HK-2 (cell line): ENCODE results near the gene B4GALT6.

ENCODE experiments used
- DNase-seq: peaks from one replicate; pipeline ENCODE4 v3.0.0-alpha.2; 2018; ENCODE audit not compliant: unreplicated experiment

B4GALT6 gene

DNA sequence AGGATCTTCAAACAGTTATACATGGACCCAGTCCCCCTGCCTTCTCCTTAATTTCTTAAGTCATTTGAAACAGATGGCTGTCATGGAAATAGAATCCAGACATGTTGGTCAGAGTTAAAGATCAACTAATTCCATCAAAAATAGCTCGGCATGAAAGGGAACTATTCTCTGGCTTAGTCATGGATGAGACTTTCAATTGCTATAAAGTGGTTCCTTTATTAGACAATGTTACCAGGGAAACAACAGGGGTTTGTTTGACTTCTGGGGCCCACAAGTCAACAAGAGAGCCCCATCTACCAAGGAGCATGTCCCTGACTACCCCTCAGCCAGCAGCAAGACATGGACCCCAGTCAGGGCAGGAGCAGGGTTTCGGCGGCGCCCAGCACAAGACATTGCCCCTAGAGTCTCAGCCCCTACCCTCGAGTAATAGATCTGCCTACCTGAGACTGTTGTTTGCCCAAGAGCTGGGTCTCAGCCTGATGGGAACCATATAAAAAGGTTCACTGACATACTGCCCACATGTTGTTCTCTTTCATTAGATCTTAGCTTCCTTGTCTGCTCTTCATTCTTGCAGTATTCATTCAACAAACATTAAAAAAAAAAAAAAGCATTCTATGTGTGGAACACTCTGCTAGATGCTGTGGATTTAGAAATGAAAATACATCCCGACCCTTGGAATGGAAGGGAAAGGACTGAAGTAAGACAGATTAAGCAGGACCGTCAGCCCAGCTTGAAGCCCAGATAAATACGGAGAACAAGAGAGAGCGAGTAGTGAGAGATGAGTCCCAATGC is 88.1 kb downstream of the B4GALT6 start:
- DNase-seq = no peak

DNA sequence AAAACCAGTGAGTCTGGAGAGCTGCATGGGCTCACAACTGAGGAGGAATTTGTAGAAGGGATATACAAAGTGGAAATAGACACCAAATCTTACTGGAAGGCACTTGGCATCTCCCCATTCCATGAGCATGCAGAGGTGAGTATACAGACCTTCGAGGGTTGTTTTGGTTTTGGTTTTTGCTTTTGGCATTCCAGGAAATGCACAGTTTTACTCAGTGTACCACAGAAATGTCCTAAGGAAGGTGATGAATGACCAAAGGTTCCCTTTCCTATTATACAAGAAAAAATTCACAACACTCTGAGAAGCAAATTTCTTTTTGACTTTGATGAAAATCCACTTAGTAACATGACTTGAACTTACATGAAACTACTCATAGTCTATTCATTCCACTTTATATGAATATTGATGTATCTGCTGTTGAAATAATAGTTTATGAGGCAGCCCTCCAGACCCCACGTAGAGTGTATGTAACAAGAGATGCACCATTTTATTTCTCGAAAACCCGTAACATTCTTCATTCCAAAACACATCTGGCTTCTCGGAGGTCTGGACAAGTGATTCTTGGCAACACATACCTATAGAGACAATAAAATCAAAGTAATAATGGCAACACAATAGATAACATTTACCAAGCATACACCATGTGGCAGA is 89.1 kb downstream of the B4GALT6 start:
- DNase-seq = no peak

DNA sequence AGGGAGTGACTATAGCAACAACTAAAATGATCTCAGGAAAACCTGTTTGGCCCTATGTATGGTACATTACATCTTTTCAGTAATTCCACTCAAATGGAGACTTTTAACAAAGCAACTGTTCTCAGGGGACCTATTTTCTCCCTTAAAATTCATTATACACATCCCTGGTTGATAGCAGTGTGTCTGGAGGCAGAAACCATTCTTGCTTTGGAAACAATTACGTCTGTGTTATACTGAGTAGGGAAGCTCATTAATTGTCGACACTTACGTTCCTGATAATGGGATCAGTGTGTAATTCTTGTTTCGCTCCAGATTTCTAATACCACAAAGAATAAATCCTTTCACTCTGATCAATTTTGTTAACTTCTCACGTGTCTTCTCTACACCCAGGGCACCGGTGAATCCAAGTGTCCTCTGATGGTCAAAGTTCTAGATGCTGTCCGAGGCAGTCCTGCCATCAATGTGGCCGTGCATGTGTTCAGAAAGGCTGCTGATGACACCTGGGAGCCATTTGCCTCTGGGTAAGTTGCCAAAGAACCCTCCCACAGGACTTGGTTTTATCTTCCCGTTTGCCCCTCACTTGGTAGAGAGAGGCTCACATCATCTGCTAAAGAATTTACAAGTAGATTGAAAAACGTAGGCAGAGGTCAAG is 91.7 kb downstream of the B4GALT6 start:
- no peak for DNase-seq

DNA sequence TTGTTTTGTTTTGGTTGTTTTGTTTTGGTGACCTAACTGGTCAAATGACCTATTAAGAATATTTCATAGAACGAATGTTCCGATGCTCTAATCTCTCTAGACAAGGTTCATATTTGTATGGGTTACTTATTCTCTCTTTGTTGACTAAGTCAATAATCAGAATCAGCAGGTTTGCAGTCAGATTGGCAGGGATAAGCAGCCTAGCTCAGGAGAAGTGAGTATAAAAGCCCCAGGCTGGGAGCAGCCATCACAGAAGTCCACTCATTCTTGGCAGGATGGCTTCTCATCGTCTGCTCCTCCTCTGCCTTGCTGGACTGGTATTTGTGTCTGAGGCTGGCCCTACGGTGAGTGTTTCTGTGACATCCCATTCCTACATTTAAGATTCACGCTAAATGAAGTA is 92.8 kb downstream of the B4GALT6 start, which contains the start of gene TTR:
Gene TTR, plus strand, starts transcription at position 250 of the 400 bp plus-strand sequence. Its CDS starts 26 bp downstream, at position 276.
- no peak for DNase-seq

DNA sequence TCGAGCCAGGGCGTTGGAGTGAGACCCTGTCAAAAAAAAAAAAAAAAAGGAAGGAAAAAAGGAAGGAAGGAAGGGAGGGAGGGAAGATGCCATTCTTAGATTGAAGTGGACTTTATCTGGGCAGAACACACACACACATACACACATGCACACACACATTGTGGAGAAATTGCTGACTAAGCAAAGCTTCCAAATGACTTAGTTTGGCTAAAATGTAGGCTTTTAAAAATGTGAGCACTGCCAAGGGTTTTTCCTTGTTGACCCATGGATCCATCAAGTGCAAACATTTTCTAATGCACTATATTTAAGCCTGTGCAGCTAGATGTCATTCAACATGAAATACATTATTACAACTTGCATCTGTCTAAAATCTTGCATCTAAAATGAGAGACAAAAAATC is 93.3 kb downstream of the B4GALT6 start:
- DNase-seq = no peak

DNA sequence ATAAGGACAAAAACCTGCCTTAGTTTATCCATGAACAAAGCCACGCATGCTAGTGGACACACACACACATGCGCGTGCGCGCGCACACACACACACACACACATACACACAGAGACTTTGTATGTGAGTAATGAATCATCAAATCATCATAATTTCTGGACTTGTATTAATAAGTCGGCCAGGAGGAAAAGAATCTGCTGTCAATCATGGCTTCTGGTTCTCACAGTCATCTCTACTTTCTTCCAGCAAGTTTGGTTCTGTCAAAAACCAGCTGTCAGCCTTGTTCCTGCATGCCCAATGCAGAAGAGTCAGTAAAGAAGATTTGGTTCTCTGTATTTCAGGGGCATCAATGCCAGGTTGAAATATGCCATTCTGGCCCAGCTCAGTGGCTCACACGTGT is 93.8 kb downstream of the B4GALT6 start:
- DNase-seq = no peak

DNA sequence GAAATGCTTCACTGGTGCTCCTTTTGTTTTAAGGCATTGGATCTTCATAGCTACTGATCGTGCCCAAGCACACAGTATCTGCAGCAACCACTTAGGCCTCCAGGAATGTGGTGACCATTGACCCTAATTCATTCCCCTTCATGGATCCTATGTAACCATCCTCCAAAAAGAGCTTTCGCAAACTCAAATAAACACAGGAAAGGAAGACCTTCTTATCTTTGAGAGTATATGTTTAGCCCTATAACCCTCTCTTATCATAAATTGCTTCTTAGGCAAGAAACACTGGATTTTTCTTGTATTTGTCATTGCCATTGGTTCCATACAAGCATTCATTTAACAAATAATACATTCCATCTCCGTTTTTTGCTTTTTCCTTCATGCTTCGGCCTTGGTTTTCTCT is 96.9 kb downstream of the B4GALT6 start:
- no peak for DNase-seq

DNA sequence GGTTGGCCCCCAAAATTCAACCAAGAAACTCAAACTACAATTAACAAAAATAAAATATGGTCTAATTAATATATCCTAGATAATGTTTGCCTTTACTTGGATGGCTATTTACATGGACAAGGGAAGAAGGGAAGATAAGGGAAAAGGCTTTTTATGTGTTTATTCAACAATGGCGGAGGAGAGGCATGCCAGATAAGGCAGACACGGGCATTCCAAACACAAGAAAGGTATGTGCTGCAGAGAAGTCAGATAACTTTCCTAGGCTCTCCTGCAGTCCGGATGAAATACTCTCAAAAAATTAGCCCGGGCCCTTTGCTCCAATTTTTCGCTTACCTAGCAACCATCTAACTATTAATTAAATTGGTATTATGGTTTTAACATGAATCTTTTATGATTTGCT is 97.8 kb downstream of the B4GALT6 start:
- no peak for DNase-seq

DNA sequence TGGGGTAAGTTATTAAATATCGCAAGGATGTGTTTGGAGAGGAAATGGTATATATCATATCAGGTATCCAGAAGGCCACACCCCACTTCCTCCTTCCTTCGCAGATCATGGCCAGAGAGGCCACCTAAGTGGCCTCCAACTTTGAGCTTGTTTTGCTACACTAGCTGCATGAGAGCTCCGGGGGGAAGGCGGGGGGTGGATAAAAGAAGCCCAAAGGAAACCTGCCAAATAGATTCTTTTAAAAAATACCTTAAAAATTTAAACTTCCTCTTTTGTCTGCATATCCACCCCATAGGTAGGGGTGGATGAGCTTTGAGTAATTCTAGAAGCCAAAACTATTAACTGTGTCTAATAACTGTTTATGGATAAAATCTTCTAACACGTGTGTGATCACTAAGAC is 98.4 kb downstream of the B4GALT6 start:
- DNase-seq = no peak

DNA sequence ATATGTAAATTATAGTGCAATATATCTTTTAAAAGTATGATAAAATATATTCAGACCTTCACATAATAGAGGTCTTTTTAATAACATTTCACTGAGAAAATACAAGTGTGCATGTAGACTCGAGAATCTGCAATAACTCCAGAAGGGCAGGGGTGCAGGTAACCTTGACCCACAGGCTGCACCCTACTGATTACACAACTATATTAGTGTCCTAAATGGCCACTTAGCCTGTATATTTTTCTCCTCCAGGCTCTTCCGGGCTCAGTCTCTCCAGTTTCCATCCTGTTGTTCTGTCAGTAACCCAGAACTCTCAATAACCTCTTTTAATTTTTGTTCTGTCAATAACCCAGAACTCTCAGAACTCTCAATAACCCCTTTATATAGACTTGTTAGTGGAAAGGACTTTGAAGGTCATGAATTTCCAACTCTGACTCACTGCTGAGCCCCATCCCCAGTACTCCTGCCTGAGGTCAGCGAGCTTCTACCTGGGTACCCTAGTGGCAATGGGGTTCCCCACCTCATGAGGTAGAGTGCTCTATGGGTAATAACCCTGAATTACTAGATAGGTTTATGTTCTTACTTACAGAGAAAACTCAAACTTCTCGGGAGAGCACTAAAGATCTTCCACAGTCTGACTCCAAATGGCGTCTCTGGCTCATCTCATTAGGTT is 101.1 kb downstream of the B4GALT6 start:
- DNase-seq = no peak

DNA sequence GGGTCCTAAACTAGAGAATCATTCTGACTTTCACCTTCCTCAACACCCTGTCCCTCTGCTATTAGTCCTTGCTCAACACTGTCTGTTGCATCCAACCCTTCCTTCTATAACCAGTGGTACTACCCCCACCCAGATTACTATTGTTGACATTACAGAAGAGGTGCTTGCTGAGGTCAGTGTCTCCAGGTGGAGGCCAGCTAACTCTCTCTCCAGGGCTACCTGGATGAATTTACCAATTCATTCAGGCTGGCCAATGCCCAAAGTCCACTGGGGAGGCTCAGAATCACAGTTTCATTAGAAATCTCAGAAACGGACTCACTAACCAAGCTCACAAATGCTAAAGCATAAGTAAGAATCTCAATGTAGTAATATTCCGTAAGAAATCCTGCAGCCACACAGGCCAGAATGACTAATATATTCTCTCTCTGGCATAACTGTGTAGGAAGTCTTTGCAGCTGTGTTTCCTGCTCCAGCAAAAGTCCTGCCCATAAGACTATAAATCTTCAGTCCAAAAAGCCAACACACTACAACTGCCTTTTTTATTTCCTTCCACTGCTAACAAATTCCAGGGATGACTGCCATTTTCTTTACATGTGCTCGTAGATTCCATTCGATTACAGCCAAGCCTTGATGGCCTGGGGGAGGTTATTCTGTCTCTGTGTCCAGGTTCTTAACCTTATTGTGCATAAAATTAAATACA is 102.7 kb downstream of the B4GALT6 start:
- DNase-seq = no peak

DNA sequence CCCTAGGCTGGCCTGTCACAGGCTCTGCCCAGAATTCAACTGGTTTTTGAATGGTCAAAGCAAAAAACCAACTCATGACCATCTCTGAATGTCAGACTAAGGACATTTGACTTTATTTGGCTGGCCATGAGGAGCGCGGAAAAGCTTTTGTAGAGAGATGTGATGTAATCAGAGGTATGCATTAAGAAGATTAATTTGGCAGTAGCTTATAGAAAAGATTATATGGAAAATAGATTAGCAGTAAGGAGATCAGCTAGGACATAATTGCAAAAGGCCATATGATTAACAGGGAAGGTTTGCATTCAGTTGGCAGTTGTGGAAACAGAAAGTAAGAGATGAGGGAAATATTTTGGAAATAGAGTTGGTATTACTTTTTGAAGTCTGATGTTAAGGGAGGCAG is 105.0 kb downstream of the B4GALT6 start:
- DNase-seq = no peak

DNA sequence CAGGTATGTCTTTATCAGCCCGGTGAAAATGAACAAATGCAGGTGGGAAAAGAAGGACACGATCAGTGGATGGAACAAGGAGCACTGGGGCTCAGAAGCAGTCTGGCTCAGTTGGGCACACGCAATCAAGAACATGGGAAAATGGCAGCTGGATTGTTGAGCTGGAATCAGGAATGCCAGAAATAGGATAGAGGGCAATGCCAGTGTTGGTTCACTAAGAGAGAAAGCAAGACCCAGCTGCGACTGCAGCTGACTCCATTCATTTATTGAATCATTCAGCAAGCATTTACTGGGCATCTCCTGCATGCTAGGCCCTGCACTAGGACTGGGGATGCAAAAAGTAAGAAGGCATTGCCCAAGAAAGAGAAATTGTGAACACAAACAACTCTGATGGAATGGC is 106.3 kb downstream of the B4GALT6 start:
- no peak for DNase-seq

DNA sequence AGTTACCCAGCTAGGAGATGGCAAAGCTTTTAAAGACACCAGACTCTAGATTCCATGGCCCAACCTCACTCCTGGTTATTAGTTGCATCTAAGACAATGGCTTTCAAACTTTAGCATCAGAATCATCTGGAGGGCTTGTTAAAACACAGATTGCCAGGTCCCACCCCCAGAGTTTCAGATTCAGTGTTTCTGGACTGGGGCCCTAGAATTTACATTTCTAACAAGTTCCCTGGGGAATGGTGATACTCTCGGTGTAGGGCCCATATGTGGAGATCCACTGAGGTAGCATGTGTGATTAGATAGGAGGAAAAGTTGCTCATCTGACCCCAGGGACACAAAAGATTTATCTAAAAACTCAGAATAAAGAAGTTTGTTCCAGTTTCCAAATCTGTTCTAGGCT is 107.2 kb downstream of the B4GALT6 start:
- DNase-seq = no peak

DNA sequence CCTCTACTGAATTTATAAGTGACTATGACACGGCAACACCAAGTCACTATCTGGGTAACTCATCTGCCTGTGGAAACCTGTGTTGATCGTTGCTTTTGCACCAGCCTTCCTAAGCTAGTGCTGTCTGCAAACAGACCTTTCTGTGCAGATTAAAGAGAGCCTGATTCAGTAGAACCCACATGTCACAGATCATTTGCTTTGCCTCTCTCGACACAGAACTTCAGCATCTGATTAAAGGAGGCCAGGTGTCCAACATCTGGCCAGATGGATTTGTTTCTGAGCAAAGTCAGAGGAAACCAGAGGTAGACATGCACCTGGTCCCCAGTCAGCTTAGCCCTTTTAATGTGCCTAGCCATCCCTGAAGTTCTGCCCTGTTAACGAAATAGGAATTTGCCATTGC is 107.7 kb downstream of the B4GALT6 start:
- no peak for DNase-seq

DNA sequence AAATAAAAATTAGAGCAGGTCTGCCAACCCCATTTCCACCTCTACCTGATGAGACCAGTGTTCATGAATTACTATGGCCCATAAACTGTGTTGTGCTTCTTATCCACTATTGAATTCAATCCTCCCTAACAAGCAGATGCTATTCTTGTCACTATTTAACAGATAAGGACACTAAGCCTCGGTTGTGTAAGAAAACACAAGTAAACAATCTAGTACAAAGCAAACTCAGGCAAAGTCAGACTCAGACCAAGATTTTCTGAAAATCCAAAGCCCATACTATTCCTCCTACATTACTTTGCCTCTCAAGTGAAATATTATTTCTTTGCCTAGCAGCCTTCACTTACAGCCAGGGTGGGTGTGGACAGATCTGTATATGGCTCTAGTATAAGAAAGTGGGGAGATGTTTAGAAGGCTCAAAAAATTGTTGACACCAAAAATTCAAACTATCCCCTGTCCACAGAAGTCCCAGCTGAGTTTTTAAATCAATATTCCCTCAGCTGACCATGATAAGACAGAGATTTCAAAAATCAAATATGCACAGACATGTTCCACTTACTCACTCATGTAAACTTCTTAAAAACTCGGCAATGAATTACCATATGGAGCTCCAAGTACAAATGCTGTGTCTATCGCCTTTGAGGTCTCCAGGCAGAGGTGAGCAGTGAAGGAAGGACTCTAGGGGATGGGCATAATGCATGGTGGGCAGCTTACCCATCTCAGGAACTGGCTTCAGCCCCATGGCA is 108.7 kb downstream of the B4GALT6 start:
- no peak for DNase-seq

DNA sequence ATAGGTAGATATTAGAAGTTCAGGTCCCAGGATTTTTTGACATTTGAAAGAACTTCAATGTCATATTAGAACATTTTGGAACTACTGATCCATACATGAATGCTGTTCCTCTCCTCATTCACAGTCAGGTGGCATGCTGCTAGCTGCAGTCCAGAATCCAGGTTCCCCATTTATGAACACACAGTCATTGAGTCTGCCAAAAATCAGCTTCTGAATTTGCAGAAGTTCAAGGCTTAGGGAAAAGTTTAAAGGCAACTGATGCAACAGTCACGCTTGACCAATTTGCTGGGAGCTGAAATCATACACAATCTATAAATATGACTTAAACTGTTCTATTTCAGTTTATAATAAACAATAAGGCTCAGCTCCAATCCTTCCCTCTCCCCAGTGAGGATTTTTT is 110.0 kb downstream of the B4GALT6 start:
- no peak for DNase-seq
